Panc1 (cell line): ENCODE results near the gene RAI14. TPM values are rescaled to one million over a fixed set of nuclear protein-coding genes. Genes with fewer than 3 reads are reported as not detected.

Experiments
- ATAC-seq: fragments of 200-7000 bp; cut with Tn5 transposase; 2 replicates; pipeline ENCODE4 v1.9.1; 2020; ENCODE audit warnings: mild to moderate bottlenecking, moderate library complexity
- BruUV-seq: library from RNA; stranded (reverse); fragments of 400-500 nt; replicated peaks from 2 replicates; lab custom pipeline; 2021; lab: Mats Ljungman, UMichigan
- CTCF ChIA-PET: fragments of 300-600 bp; sonication (Branson Sonifier 250); formaldehyde crosslinking; loops from one replicate; lab custom pipeline; 2022; ENCODE audit warnings: antibody characterized with exemption; lab: Charles Lee
- POLR2A ChIA-PET: fragments of 300-600 bp; sonication (Branson Sonifier 250); formaldehyde crosslinking; loops from one replicate; lab custom pipeline; 2022; ENCODE audit warnings: antibody characterized with exemption; lab: Charles Lee
- DNase-seq: peaks from one replicate; pipeline ENCODE4 v3.0.0-alpha.2; 2010; ENCODE audit warnings: low read depth, low spot score
- H3K27ac ChIP-seq: 2 replicates; pipeline ENCODE4 v1.5.1; 2011; ENCODE audit warnings: mild to moderate bottlenecking, low read length, inconsistent platforms
- H3K27me3 ChIP-seq: fragments of 200-500 bp; sonication (Bioruptor generic); 2 replicates; pipeline ENCODE4 v1.6.0; 2014; ENCODE audit warnings: low read length, inconsistent platforms; ENCODE audit not compliant: control insufficient read depth, insufficient read depth
- H3K36me3 ChIP-seq: fragments of 200-500 bp; sonication (Bioruptor generic); 2 replicates; pipeline ENCODE4 v1.5.1; 2014; ENCODE audit warnings: inconsistent platforms, mild to moderate bottlenecking, low read length, moderate library complexity; ENCODE audit not compliant: control insufficient read depth, insufficient read depth
- H3K4me1 ChIP-seq: 2 replicates; pipeline ENCODE4 v1.5.1; 2011; ENCODE audit warnings: inconsistent platforms, mild to moderate bottlenecking, low read length, moderate library complexity; ENCODE audit not compliant: control insufficient read depth, insufficient read depth
- H3K4me3 ChIP-seq, 2 experiments: 2 replicates each; pipeline ENCODE4 v1.5.1; 2011 to 2012; ENCODE audit warnings: low read depth in 2 of 2, low read length in 2 of 2, mild to moderate bottlenecking in 2 of 2, inconsistent platforms in 1 of 2, moderate library complexity in 1 of 2
- H3K9me3 ChIP-seq: fragments of 200-500 bp; sonication (Bioruptor generic); 2 replicates; pipeline ENCODE4 v1.5.1; 2014; ENCODE audit warnings: low read depth, mild to moderate bottlenecking, inconsistent platforms, low read length, moderate library complexity; ENCODE audit not compliant: control insufficient read depth, insufficient read depth
- POLR2AphosphoS5 ChIP-seq: IDR thresholded peaks from 2 replicates; pipeline ENCODE4 v1.6.1; 2012; ENCODE audit warnings: mild to moderate bottlenecking, low read depth, low read length, moderate library complexity
- SIN3A ChIP-seq: IDR thresholded peaks from 2 replicates; pipeline ENCODE4 v1.6.1; 2012; ENCODE audit warnings: low read depth, mild to moderate bottlenecking, low read length, moderate library complexity, borderline replicate concordance; ENCODE audit not compliant: insufficient read depth
- TCF7L2 ChIP-seq: IDR thresholded peaks from 2 replicates; pipeline ENCODE4 v1.6.1; 2011; ENCODE audit warnings: mild to moderate bottlenecking, low read depth, low read length, inconsistent platforms
- in situ Hi-C: cut with HindIII; loops from 2 replicates; pipeline ENCODE4 v1.10.0; 2016; ENCODE audit warnings: low sequenced_read_pairs, low pct_unique_long_range_greater_than_20kb
- intact Hi-C: fragments of 100-400 bp; cut with micrococcal nuclease; formaldehyde crosslinking; loops from one replicate; pipeline ENCODE4 v1.10.0; 2022; ENCODE audit not compliant: unreplicated experiment
- total RNA-seq: library from RNA; stranded (reverse); gene quantifications from one replicate; pipeline ENCODE4 v1.2.1, GENCODE V29; 2021; ENCODE audit not compliant: unreplicated experiment
- TF ChIP-seq, protein P1 (sequence below): fragments of 450-650 bp; IDR thresholded peaks from 2 replicates; pipeline ENCODE4 v1.5.1; 2017; ENCODE audit warnings: mild to moderate bottlenecking
- TF ChIP-seq, protein P2 (sequence below), 2 experiments: IDR thresholded peaks; 2 replicates each; pipeline ENCODE4 v1.6.1; 2011 to 2012; ENCODE audit warnings: low read depth in 2 of 2, control low read depth in 1 of 2, low read length in 1 of 2, mild to moderate bottlenecking in 1 of 2, moderate library complexity in 1 of 2; ENCODE audit not compliant: insufficient read depth in 1 of 2

The RAI14 gene
- total RNA-seq, 1 experiment from 2014 or later, result 18.5 TPM

- no peaks in the 10 kb centered on the region for H3K27me3 ChIP-seq
- no peaks in the 10 kb centered on the region for H3K4me1 ChIP-seq
- intact Hi-C loops (no loop called here), in situ Hi-C loops (no loop called here)
- no peaks in the 10 kb centered on the region for H3K36me3 ChIP-seq
- no peak overlapping the region for H3K4me3 ChIP-seq
- POLR2A ChIA-PET, result no interaction called here
- no peaks in the 10 kb centered on the region for H3K9me3 ChIP-seq
- TF ChIP-seq SIN3A, result no peak
- TF ChIP-seq, protein P1, sequence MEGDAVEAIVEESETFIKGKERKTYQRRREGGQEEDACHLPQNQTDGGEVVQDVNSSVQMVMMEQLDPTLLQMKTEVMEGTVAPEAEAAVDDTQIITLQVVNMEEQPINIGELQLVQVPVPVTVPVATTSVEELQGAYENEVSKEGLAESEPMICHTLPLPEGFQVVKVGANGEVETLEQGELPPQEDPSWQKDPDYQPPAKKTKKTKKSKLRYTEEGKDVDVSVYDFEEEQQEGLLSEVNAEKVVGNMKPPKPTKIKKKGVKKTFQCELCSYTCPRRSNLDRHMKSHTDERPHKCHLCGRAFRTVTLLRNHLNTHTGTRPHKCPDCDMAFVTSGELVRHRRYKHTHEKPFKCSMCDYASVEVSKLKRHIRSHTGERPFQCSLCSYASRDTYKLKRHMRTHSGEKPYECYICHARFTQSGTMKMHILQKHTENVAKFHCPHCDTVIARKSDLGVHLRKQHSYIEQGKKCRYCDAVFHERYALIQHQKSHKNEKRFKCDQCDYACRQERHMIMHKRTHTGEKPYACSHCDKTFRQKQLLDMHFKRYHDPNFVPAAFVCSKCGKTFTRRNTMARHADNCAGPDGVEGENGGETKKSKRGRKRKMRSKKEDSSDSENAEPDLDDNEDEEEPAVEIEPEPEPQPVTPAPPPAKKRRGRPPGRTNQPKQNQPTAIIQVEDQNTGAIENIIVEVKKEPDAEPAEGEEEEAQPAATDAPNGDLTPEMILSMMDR, result no peak
- no peak for TF ChIP-seq POLR2AphosphoS5
- TF ChIP-seq, protein P2, sequence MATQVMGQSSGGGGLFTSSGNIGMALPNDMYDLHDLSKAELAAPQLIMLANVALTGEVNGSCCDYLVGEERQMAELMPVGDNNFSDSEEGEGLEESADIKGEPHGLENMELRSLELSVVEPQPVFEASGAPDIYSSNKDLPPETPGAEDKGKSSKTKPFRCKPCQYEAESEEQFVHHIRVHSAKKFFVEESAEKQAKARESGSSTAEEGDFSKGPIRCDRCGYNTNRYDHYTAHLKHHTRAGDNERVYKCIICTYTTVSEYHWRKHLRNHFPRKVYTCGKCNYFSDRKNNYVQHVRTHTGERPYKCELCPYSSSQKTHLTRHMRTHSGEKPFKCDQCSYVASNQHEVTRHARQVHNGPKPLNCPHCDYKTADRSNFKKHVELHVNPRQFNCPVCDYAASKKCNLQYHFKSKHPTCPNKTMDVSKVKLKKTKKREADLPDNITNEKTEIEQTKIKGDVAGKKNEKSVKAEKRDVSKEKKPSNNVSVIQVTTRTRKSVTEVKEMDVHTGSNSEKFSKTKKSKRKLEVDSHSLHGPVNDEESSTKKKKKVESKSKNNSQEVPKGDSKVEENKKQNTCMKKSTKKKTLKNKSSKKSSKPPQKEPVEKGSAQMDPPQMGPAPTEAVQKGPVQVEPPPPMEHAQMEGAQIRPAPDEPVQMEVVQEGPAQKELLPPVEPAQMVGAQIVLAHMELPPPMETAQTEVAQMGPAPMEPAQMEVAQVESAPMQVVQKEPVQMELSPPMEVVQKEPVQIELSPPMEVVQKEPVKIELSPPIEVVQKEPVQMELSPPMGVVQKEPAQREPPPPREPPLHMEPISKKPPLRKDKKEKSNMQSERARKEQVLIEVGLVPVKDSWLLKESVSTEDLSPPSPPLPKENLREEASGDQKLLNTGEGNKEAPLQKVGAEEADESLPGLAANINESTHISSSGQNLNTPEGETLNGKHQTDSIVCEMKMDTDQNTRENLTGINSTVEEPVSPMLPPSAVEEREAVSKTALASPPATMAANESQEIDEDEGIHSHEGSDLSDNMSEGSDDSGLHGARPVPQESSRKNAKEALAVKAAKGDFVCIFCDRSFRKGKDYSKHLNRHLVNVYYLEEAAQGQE (IDR thresholded peaks at IDR 0.05; ENCODE audit: insufficient read depth in 1 of 2, low read depth in 2 of 2, low read length in 1 of 2), result no peak
- no peak for TF ChIP-seq TCF7L2
- BruUV-seq, result no TSS peak
- ATAC-seq, result no peak
- CTCF ChIA-PET, result no interaction called here
- no peak overlapping the region for H3K27ac ChIP-seq
- no peak for DNase-seq
Measured at GRCh38 chr5:34740389-34740806, 84.3 kb downstream of the RAI14 start.

- Histone ChIP-seq H3K4me3 (no peak overlapping the region), H3K27me3 (no peaks in the 10 kb centered on the region), H3K27ac (no peak overlapping the region), H3K36me3 (no peaks in the 10 kb centered on the region), H3K4me1 (no peaks in the 10 kb centered on the region), H3K9me3 (no peaks in the 10 kb centered on the region)
- in situ Hi-C loops (no loop called here), intact Hi-C loops (no loop called here)
- TF ChIP-seq SIN3A (no peak), TCF7L2 (no peak), POLR2AphosphoS5 (no peak)
- TF ChIP-seq, protein P2 (IDR thresholded peaks at IDR 0.05; ENCODE audit: insufficient read depth in 1 of 2, low read depth in 2 of 2, low read length in 1 of 2), result no peak
- TF ChIP-seq, protein P1, result no peak
- CTCF ChIA-PET, result no interaction called here
- DNase-seq, result no peak
- BruUV-seq, result no TSS peak
- POLR2A ChIA-PET, result no interaction called here
- no peak for ATAC-seq
Measured at GRCh38 chr5:34742061-34742460, 85.9 kb downstream of the RAI14 start.
